CD4-positive, alpha-beta T cell treated with Interleukin-6 at 100 ng/mL for 8 hours (primary cell): ENCODE measurements around the gene RNPS1.
"Not testable (repeated sequence)": the region's sequence is repeated elsewhere in the genome, so short reads cannot be mapped to it uniquely, and the experiment has no call there.

Experiments used
- DNase-seq: peaks from one replicate; pipeline ENCODE4 v3.0.0-alpha.2; 2020; ENCODE audit warnings: mixed read lengths, low spot score

Gene RNPS1

GRCh38 chr16:2282866-2283555 is 15.1 kb upstream of the RNPS1 start:
- DNase-seq, result no peak

- no peak for DNase-seq
Observed at GRCh38 chr16:2282262-2282661, 14.3 kb upstream of the RNPS1 start.

- DNase-seq, result no peak
Observed at GRCh38 chr16:2280981-2281542, 13.1 kb upstream of the RNPS1 start.

GRCh38 chr16:2280461-2280860 is 12.5 kb upstream of the RNPS1 start:
- DNase-seq, result no peak

GRCh38 chr16:2278956-2279800 is 11.3 kb upstream of the RNPS1 start:
- DNase-seq, result no peak

- DNase-seq, result no peak
Observed at GRCh38 chr16:2278272-2278608, 10.3 kb upstream of the RNPS1 start.

- no peak for DNase-seq
Observed at GRCh38 chr16:2277466-2278271, 9.7 kb upstream of the RNPS1 start.

GRCh38 chr16:2276368-2277195 is 8.7 kb upstream of the RNPS1 start:
- no peak for DNase-seq

- DNase-seq, result no peak
Observed at GRCh38 chr16:2275476-2276367, 7.8 kb upstream of the RNPS1 start.

- no peak for DNase-seq
Observed at GRCh38 chr16:2273931-2274330, 6.0 kb upstream of the RNPS1 start.

- no peak for DNase-seq
Observed at GRCh38 chr16:2273484-2273883, 5.6 kb upstream of the RNPS1 start.

- DNase-seq, result no peak
Observed at GRCh38 chr16:2271848-2272461, 4.0 kb upstream of the RNPS1 start.

GRCh38 chr16:2270588-2271470 is 2.9 kb upstream of the RNPS1 start:
- DNase-seq, result no peak

- no peak for DNase-seq
Observed at GRCh38 chr16:2270070-2270462, 2.1 kb upstream of the RNPS1 start.

- DNase-seq, result not testable (repeated sequence)
Observed at GRCh38 chr16:2267505-2267912, 417 bp downstream of the RNPS1 start.

- DNase-seq, result not testable (repeated sequence)
Observed at GRCh38 chr16:2266887-2267286, 1.0 kb downstream of the RNPS1 start.

- not testable (repeated sequence) for DNase-seq
Observed at GRCh38 chr16:2263026-2263425, 4.9 kb downstream of the RNPS1 start.

- DNase-seq, result no peak
Observed at GRCh38 chr16:2260250-2260649, 7.7 kb downstream of the RNPS1 start.

- not testable (repeated sequence) for DNase-seq
Observed at GRCh38 chr16:2258530-2258929, 9.4 kb downstream of the RNPS1 start.
